Posterior cingulate gyrus (tissue), 11 donors: ENCODE measurements around the gene PEX19.
A peak's percentile ranks its signal among the peaks of the same experiment; 100 is the strongest.
"Not testable (repeated sequence)": the region's sequence is repeated elsewhere in the genome, so short reads cannot be mapped to it uniquely, and the experiment has no call there.

Experiments
- DNase-seq, 10 donors: peaks; one replicate each; pipeline versions ENCODE4 v3.0.0 to v3.0.0-alpha.2; 2020 to 2021; ENCODE audit warnings: mixed read lengths in 3 of 10
- intact Hi-C: fragments of 100-400 bp; cut with DNase I; formaldehyde crosslinking; loops from one replicate; pipeline ENCODE4 v1.15.1; 2023

The PEX19 gene, protein sequence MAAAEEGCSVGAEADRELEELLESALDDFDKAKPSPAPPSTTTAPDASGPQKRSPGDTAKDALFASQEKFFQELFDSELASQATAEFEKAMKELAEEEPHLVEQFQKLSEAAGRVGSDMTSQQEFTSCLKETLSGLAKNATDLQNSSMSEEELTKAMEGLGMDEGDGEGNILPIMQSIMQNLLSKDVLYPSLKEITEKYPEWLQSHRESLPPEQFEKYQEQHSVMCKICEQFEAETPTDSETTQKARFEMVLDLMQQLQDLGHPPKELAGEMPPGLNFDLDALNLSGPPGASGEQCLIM

GRCh38 chr1:160284782-160285344 is at the start of gene PEX19:
PEX19 (minus strand) TSS chr1:160285133; CDS start chr1:160285124, 9 bp downstream.
- intact Hi-C loops = loop anchor here (2.0 kb wide), 1 partner anchor 22 kb away; the partner anchor contains the start of gene DCAF8

DNA sequence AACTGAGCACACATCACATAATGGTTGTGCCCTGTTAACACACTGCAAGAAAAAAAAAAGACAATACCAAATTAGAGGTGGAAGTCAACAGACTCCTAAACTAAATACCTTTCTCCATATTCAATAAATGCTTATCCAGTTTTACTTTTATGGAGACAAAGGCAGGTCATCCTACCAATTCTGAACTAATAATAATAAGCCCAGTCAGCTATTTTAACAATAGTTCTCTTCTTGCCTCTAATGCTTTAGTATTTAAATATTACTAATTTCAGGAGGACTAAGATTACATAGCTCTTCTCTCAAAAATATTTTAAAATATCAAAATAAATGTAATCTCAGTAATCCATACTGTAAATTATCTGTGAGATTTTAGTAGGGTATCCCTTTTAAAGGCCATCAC is 47.6 kb upstream of the PEX19 start:
- intact Hi-C loops = no loop called here
- DNase-seq = no peak

More at GRCh38 chr1:160284782-160285344, at the start of gene PEX19:
- peak; percentile 94 to 99 (median 96) for DNase-seq

- no peak for DNase-seq
- intact Hi-C loops = no loop called here
These were observed 45.2 kb upstream of the PEX19 start for GRCh38 chr1:160330119-160330518.

DNA sequence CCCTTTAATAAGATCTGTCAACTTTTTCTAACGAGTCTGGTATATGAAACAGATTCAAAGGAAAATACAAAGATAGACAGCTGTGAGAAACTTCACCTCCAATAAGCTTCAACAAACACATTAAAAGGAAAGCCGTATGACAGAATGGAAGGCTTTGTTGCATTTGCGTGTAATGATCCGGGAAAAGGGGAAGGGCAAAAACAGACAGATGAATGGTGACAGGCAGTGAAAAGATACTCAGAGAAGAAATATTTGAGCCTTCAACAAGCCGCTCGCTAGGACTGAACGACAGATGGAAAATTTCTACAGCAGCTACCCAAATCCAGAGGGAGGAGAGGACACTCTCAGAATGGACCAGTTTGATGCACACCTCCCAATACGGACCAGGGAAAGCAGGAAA is 43.3 kb upstream of the PEX19 start:
- intact Hi-C loops = no loop called here
- peak in 1 of 10 donors; percentile 16 for DNase-seq

- DNase-seq = no peak
- intact Hi-C loops = no loop called here
These were observed 41.5 kb upstream of the PEX19 start for GRCh38 chr1:160326418-160326817.

DNA sequence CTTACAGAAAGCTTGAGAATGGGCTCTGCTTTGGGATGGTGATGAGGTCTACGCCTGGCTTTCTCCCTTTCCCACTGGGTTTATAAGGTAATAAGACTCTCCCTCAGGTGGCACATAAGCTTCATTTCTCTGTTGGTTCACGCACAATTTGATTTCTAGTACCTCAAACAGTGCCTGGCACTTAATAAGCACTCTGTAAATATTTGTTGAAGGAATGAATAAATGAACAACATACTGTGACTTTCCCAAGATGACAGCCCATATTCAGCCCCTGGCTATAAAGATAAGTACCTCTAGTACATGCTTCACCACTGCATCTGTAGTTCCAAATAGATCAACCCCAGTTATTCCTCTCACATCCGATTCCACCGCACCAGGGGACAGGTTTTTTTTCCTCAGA is 40.3 kb upstream of the PEX19 start:
- no peak for DNase-seq
- intact Hi-C loops = no loop called here

DNA sequence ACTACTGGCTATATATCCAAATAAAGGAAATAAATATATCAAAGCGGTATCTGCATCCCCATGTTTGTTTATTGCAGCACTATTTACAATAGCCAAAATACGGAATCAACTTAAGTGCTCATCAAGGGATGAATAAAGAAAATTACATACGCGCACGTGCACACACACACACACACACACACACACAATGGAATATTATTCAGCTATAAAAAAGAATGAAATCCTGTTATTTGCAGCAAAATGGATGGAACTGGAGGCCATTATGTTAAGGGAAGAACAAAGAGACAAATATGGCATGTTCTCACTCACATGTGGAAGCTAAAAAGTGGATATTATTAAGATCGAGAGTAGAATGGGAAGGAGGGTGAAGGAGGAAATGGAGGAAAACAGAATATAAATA is 37.9 kb upstream of the PEX19 start:
- DNase-seq = no peak
- intact Hi-C loops = no loop called here

DNA sequence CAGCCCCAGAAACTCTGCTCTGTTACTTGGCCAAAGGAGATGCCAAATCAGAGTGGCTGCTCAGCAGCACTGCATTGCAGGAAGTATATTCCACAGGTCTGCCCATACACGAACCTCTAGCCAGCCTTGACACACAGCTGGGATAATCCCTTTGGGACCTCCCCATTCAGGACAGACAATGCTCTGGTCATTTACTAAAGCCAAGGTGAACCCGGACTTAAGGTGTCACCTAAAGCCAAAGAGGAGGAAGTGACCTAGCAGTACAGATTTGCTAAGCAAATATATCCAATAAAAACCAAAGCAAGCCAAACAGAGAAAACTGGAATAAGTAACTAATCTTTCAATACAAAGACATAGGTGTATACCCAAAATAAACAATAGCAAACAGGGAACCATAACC is 30.4 kb upstream of the PEX19 start:
- DNase-seq = no peak
- intact Hi-C loops = no loop called here

DNA sequence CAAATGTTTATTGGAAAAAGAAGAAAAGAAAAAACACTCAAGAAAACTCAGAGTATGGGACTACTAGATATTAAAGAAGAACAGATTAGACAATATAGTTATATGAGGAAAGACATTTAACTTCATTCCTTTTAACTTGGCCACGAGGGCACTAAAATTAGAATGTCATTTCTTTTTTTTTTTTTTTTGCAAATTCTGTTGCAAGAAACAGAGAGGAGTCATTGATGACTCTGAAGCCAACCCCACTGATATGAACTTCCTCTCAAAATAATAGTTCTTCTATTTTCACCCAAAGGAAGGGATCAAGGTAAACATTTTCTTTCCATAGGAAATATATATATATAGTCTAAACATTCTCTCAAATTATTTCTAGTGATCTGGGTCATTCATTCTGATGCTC is 24.6 kb upstream of the PEX19 start:
- DNase-seq = no peak
- intact Hi-C loops = no loop called here

DNA sequence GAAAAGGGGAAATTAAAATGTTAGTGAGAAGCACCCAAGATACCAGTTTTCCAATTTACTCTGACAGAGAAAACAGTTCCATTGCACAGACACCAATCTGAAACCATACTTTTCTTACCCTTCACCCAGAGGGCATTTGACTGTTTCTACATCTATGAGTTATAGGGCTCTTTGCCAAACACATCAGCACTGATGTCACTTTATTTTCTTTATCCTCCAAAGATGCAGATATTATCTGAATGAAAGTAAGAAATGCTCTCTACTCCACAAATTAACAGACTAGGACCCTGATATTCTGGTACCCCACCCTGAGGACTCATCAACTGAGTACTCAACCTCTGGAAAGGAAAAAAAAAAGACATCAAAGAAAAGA is 24.2 kb upstream of the PEX19 start:
- DNase-seq = no peak
- intact Hi-C loops = no loop called here

- intact Hi-C loops = no loop called here
- no peak for DNase-seq
These were observed 23.7 kb upstream of the PEX19 start for GRCh38 chr1:160308451-160309184.

- no peak for DNase-seq
- intact Hi-C loops = no loop called here
These were observed 22.3 kb upstream of the PEX19 start for GRCh38 chr1:160307118-160307791.

GRCh38 chr1:160300173-160300572 is 15.2 kb upstream of the PEX19 start:
- DNase-seq = no peak
- intact Hi-C loops = no loop called here

GRCh38 chr1:160296036-160296435 is 11.1 kb upstream of the PEX19 start:
- intact Hi-C loops = loop anchor here (10.0 kb wide), 2 partner anchors 49 to 79 kb away; partner anchors contain the start of genes COPA and NCSTN
- DNase-seq = no peak

DNA sequence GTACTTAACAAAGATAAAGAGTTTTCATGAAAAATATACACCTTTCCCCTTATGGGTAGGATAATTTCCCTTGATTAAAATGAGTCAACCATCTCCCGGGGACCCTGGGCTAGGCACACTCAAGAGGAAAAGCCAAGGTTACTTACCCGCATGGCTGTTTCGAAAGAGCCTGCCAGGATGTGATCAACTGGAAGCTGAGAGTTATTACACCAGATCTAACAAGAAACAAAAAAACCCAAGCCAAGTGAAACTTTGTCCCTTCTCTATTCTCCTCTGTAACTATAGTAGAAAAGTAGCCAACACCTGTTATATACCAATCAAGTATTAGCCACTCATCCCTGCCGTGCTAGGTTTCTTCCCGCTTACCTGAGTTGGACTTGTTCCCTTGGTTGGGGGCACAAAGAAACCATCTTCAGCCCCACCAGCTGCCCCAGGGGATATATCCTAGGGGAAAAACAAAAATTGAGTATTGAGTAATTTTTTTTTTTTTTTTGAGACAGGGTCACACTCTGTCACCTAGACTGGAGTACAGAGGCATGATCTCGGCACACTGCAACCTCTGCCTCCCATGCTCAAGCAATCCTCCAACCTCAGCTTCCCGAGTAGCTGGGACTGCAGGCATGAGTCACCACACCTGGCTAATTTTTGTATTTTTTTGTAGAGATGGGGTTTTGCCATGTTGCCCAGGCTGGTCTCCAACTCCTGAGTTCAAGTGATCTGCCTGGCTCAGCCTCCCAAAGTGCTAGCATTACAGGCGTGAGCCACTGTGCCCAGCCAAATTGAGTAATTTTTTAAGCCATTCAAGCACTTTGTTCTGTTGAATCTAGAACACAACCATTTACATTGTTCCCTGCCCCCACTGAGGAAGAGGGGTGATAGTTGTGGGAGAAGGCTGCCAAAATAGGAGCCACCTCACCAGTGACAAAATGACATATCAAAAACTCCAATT is 8.4 kb upstream of the PEX19 start:
- DNase-seq = no peak
- intact Hi-C loops = loop anchor here (10.0 kb wide), 2 partner anchors 52 to 82 kb away; partner anchors contain the start of genes COPA and NCSTN

GRCh38 chr1:160291248-160292220 is 6.6 kb upstream of the PEX19 start:
- peak in 9 of 10 donors; percentile 41 to 95 (median 69) for DNase-seq
- intact Hi-C loops = loop anchor here (10.0 kb wide), 2 partner anchors 53 to 83 kb away; partner anchors contain the start of genes COPA and NCSTN

DNA sequence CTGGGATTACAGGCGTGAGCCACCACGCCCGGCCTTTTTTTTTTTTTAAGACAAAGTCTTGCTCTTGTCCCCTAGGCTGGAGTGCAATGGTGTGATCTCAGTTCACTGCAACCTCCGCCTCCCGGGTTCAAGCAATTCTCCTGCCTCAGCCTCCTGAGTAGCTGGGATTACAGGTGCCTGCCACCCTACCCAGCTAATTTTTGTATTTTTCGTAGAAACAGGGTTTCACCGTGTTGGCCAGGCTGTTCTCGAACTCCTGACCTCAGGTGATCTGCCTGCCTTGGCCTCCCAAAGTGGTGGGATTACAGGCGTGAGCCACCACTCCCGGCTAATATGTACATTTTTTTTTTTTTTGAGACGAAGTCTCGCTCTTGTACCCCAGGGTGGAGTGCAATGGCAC is 2.8 kb upstream of the PEX19 start:
- DNase-seq, intact Hi-C loops: not testable (repeated sequence)

DNA sequence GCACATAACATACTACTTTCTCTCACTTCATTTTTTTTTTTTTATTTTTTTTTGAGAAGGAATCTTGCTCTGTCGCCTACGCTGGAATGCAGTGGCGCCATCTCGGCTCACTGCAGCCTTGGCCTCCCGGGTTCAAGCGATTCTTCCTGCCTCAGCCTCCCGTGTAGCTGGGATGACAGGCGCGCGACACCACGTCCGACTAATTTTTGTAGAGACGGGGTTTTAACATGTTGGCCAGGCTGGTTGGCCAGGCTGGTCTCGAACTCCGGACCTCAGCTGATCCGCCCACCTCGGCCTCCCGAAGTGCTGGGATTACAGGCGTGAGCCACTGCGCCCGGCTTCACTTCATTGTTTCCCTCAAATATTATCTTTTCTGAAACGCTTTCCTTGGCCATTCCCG is 573 bp upstream of the PEX19 start:
- no peak for DNase-seq
- intact Hi-C loops = loop anchor here (2.0 kb wide), 1 partner anchor 23 kb away; the partner anchor contains the start of gene DCAF8
